ENCODE data around the gene RAB11FIP4. TPM values are rescaled to one million over a fixed set of nuclear protein-coding genes. Genes with fewer than 3 reads are reported as not detected.
"Not testable (repeated sequence)": the region's sequence is repeated elsewhere in the genome, so short reads cannot be mapped to it uniquely, and the experiment has no call there.

Gene RAB11FIP4
- polyA plus RNA-seq, 4 donors = 14.1 to 17.2 (median 16.1) TPM

DNA sequence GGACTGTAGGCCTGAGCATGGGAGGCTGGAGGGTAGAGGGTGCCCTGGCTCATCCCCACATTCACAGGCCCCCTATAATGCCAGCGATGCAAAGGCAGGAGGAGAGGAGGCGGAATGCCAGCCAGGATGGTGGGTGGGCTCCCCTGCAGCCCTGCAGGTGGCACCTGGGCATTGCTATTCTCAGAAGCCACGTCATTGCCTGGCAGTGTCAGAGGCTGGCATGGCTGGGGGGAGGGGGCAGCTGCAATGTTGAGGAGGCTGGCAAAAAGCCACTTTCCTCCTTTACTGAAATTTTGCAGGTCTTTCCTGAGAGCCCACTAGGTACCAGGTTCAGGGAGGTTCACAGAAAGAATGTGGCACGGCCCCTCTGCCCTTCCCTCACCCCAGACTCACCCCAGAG is 36.2 kb downstream of the RAB11FIP4 start:
- no peak for DNase-seq (ENCODE audit: low read depth in 4 of 4, low spot score in 2 of 4)

DNA sequence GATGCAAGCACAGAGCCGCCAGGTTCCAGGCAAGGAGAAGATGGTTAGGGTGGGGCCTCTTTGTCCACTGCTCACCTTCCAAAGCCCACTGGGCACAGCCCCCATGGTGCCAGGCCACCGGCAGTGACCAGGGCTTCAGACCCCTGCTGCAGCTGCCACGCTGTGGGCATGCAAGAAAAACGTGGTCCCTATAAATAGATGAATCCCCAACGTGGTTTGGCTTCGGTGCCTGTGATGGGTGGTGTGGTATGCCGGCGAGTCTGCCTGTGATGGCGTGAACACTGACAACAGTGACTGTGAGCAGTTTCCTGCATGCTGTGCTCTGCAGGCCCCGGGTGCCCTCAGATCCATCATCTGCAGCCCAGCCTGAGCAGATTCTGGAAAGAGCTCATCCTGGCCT is 36.6 kb downstream of the RAB11FIP4 start:
- DNase-seq (ENCODE audit: low read depth in 4 of 4, low spot score in 2 of 4) = no peak

GRCh38 chr17:31428512-31428911 is 37.0 kb downstream of the RAB11FIP4 start:
- DNase-seq (ENCODE audit: low read depth in 4 of 4, low spot score in 2 of 4) = no peak

- no peak for DNase-seq (ENCODE audit: low read depth in 4 of 4, low spot score in 2 of 4)
Observed at GRCh38 chr17:31431098-31431851, 39.8 kb downstream of the RAB11FIP4 start.

GRCh38 chr17:31431852-31432658 is 40.6 kb downstream of the RAB11FIP4 start:
- no peak for DNase-seq (ENCODE audit: low read depth in 4 of 4, low spot score in 2 of 4)

DNA sequence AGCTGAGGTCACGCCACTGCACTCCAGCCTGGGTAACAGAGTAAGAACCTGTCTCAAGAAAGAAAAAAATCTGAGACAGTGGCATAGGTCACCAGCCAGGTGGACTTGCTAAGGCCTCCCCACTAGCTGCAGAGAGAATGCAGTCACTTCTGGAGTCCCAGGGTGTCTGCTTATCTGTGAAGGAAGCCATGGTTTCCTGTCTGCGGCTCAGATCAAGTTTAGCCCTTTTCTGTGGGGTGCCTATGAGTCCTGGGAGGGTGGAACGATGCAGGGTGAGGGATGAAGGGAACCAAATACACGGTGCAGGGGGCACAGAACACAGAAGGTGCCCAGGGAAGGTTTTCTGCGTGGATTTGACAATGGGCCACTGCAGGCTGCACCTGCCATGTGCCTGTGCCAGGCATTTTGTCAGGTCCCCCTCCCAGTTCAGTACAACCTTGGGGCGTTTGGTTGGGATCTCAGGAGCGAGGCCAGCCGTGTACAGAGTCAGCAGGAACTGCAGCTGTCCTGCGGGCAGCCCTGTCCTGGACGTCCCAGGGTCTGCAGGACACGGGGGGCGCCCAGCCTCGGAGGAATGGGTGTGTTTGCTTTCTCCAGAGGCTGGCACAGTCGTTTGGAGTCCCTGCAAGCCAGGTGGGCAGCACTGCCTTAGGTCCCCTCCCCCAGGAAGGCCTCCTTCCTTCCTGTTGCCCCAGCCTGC is 41.8 kb downstream of the RAB11FIP4 start:
- no peak for DNase-seq (ENCODE audit: low read depth in 4 of 4, low spot score in 2 of 4)

DNA sequence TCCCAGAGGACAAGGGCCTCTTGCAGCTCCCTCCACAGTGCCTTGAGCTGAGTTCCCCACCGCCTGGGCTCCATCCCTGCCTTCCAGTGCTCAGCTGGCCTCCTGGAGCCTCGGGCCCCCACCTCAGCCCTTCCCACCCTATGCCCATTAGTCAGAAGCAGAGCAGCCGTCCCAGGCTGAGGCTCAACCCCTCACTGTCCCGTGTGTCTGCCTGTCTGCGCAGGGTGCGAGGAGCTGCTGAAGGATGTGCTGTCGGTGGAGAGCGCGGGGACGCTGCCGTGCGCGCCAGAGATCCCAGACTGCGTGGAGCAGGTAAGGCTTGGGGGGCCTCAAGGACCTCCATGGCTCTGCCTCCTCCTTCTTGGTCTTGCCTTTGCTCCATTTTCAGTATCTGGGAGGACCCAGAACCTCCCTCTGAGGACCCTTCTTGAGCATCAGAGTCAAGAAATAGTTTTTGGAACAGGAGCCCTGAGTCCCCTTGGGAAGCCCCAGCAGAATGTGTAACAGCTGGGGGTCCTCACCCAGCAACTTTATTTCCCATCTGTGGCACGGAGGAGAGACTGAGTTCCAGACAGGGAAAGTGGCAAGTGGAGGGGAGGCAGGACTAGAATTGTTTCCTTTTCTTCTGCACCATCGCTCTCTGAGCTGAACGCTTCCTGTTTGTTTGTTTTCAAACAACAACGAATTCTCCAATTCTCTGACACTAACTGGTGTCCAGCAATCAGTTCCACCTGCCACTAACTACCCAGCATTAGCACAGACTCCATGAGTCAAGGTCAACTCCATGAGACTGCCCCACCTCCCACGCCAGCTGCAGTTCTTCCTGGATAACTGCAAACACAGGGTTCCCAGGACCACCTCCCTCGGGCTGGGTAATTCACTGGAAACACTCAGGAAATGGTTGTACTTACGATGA is 42.6 kb downstream of the RAB11FIP4 start:
- no peak for DNase-seq (ENCODE audit: low read depth in 4 of 4, low spot score in 2 of 4)

DNA sequence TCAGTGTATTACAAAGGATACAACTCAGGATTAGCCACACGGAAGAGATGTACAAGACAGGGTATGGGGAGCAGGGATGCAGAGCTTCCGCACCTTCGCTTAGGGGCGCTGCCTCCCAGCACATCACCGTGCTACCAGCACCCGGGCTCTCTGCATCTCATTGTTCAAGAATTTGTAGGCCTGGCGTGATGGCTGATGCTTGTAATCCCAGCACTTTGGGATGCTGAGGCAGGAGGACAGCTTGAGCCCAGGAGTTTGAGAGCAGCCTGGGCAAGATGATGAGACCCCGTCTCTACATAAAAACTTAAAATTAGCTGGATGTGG is 43.2 kb downstream of the RAB11FIP4 start:
- DNase-seq (ENCODE audit: low read depth in 4 of 4, low spot score in 2 of 4) = no peak

DNA sequence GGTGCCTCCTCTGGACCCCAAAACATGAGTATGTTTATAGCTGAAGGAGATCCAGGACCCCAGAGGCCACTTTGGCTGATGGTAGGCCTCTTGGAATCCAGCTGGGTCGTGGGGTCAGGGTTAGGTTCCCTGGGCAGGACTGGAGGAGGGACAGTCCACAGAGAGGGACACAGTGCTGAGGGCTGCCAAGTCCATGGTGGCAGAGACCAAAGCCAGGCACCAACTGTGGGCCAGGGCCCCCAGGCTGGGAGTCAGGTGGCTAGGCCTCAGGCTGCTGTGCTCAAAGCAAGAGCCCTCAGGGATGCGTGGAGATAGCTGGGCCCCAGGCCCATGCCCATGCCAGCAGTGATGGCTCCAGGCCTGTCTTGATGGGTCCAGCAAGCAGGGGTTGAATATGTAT is 44.1 kb downstream of the RAB11FIP4 start:
- no peak for DNase-seq (ENCODE audit: low read depth in 4 of 4, low spot score in 2 of 4)

DNA sequence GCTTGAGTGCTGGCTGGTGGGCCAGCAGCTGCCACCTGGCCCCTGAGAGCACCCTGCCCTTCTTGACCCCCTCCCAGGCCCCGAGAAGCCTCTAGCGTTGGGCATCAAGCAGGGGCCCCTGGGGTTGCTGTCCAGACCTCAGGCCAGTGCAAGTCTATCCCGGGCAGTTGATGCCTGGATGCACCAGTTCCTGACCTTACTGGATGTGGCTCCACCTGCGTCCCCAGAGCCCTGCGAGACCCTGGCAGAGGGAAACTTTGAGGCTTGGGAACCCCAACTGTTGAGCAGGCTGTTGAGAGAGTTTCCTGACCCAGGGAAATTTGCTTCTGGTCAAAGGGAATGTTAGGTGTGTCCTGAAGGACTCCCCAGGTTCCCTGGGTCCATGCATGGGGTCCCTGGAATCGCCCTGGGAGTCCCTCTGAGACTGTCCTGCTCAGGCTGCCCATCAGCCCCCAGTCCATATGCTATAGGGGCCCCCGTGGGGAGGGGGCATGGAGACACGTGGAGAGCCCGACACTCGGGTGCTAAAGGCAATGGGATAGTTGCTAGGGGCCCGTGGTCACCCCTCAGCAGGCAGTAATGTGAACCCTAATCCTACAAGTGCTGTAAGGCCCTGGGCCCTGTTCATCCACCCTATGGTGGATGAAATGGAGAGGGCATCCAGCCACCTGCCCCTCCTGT is 46.4 kb downstream of the RAB11FIP4 start:
- DNase-seq (ENCODE audit: low read depth in 4 of 4, low spot score in 2 of 4) = no peak

DNA sequence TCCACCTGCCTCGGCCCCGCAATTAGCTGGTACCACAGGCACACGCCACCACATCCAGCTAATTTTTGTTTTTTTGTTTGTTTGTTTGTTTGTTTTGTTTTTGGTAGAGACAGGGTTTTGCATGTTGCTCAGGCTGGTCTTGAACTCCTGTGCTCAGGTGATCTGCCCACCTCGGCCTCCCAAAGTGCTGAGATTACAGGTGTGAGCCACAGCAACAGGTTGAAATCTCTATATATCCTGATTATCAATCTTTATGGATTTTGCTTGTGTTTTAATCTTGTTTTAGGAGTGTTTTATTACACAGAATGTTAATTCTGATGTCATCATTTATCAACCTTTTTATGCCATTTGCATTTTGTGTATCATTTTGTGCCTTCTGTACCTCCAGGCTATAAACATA is 48.2 kb downstream of the RAB11FIP4 start:
- no peak for DNase-seq (ENCODE audit: low read depth in 4 of 4, low spot score in 2 of 4)

- DNase-seq (ENCODE audit: low read depth in 4 of 4, low spot score in 2 of 4) = no peak
Observed at GRCh38 chr17:31442276-31442675, 50.8 kb downstream of the RAB11FIP4 start.

GRCh38 chr17:31442856-31443255 is 51.4 kb downstream of the RAB11FIP4 start:
- not testable (repeated sequence) for DNase-seq (ENCODE audit: low read depth in 4 of 4, low spot score in 2 of 4)

- no peak for DNase-seq (ENCODE audit: low read depth in 4 of 4, low spot score in 2 of 4)
Observed at GRCh38 chr17:31443386-31443785, 51.9 kb downstream of the RAB11FIP4 start.

- no peak for DNase-seq (ENCODE audit: low read depth in 4 of 4, low spot score in 2 of 4)
Observed at GRCh38 chr17:31444026-31444425, 52.6 kb downstream of the RAB11FIP4 start.

GRCh38 chr17:31446195-31446967 is 54.9 kb downstream of the RAB11FIP4 start:
- no peak for DNase-seq (ENCODE audit: low read depth in 4 of 4, low spot score in 2 of 4)

DNA sequence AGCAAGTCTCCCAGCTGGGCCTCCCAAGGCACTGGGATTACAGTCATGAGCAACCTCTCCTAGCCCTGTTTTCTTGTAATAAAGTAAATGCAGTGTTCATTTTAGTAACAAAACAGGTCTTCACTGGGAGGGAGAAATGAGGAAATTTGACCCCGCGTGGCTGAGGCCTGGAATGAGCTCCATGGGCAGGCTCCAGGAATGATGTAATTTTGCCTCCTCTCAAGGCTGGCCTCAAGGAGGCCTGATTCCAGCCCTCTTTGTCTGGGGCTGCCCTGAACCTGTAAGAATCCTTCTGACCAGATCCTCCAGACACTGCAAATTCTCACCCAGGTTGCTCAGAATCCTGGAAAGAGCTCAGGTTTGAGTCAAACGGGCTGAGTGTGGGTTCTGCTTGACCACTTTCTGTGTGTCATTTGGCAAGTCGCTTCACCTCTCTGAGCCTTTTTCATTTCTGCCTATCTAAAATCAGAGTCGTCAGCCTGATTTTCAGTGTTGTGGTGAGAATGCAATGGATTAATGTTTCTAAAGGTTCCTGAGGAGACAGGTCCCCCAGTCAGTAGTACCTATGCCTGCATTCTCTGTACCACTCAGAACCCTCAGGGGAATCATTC is 57.1 kb downstream of the RAB11FIP4 start:
- no peak for DNase-seq (ENCODE audit: low read depth in 4 of 4, low spot score in 2 of 4)

GRCh38 chr17:31449111-31449510 is 57.6 kb downstream of the RAB11FIP4 start:
- no peak for DNase-seq (ENCODE audit: low read depth in 4 of 4, low spot score in 2 of 4)

- DNase-seq (ENCODE audit: low read depth in 4 of 4, low spot score in 2 of 4) = no peak
Observed at GRCh38 chr17:31449746-31450145, 58.3 kb downstream of the RAB11FIP4 start.

All from left renal cortex interstitium (tissue), 4 donors.